Glomerular endothelial cell (primary cell): ENCODE measurements around the gene CLTCL1. TPM values are rescaled to one million over a fixed set of nuclear protein-coding genes. Genes with fewer than 3 reads are reported as not detected.

Experiments
- DNase-seq: peaks from one replicate; pipeline ENCODE4 v3.0.0-alpha.2; 2011; ENCODE audit warnings: low read depth, low spot score; ENCODE audit errors: extremely low read depth
- total RNA-seq: library from RNA; depleted of rRNA; stranded (reverse); fragments of >200 nt; gene quantifications from 2 replicates; pipeline ENCODE4 v1.2.3, GENCODE V29; 2015

CLTCL1 gene
- total RNA-seq, 1 donor from 2014 or later, result 7.8 TPM

GRCh38 chr22:19152942-19153883, 138.3 kb downstream of the CLTCL1 start:
- no peak for DNase-seq

- no peak for DNase-seq
These were observed 140.0 kb downstream of the CLTCL1 start for GRCh38 chr22:19151329-19152191.

- no peak for DNase-seq
These were observed 140.8 kb downstream of the CLTCL1 start for GRCh38 chr22:19150482-19151328.

GRCh38 chr22:19149991-19150390, 141.5 kb downstream of the CLTCL1 start, which contains the start of gene GSC2:
GSC2 (minus strand) TSS chr22:19150292; CDS start chr22:19150283, 9 bp downstream.
- DNase-seq, result no peak

GRCh38 chr22:19149047-19149883, 142.3 kb downstream of the CLTCL1 start:
- DNase-seq, result no peak

- DNase-seq, result no peak
These were observed 143.0 kb downstream of the CLTCL1 start for GRCh38 chr22:19148417-19149046.

- no peak for DNase-seq
These were observed 144.2 kb downstream of the CLTCL1 start for GRCh38 chr22:19147195-19147780.

GRCh38 chr22:19146215-19146968, 145.1 kb downstream of the CLTCL1 start:
- no peak for DNase-seq

- DNase-seq, result no peak
These were observed 147.5 kb downstream of the CLTCL1 start for GRCh38 chr22:19143967-19144400.

GRCh38 chr22:19143212-19143611, 148.3 kb downstream of the CLTCL1 start:
- no peak for DNase-seq

GRCh38 chr22:19142394-19142793, 149.1 kb downstream of the CLTCL1 start:
- no peak for DNase-seq

- DNase-seq, result no peak
These were observed 151.5 kb downstream of the CLTCL1 start for GRCh38 chr22:19139974-19140373.

- no peak for DNase-seq
These were observed 152.5 kb downstream of the CLTCL1 start for GRCh38 chr22:19139001-19139356.

GRCh38 chr22:19138217-19139000, 153.1 kb downstream of the CLTCL1 start:
- no peak for DNase-seq

- DNase-seq, result no peak
These were observed 153.9 kb downstream of the CLTCL1 start for GRCh38 chr22:19137384-19138216.

- no peak for DNase-seq
These were observed 154.6 kb downstream of the CLTCL1 start for GRCh38 chr22:19136915-19137314.
